ENCODE results near the gene JAK1.

The JAK1 gene

GRCh38 chr1:64857347-64857746, 109.0 kb downstream of the JAK1 start:
- DNase-seq = no peak

- DNase-seq = no peak
Observed at GRCh38 chr1:64856553-64856952, 109.8 kb downstream of the JAK1 start.

GRCh38 chr1:64855557-64855956, 110.8 kb downstream of the JAK1 start:
- no peak for DNase-seq

GRCh38 chr1:64854674-64855073, 111.7 kb downstream of the JAK1 start:
- no peak for DNase-seq

- DNase-seq = no peak
Observed at GRCh38 chr1:64851664-64852063, 114.7 kb downstream of the JAK1 start.

GRCh38 chr1:64850846-64851245, 115.5 kb downstream of the JAK1 start:
- no peak for DNase-seq

GRCh38 chr1:64849942-64850341, 116.4 kb downstream of the JAK1 start:
- no peak for DNase-seq

- no peak for DNase-seq
Observed at GRCh38 chr1:64848803-64849202, 117.5 kb downstream of the JAK1 start.

- DNase-seq = no peak
Observed at GRCh38 chr1:64848136-64848535, 118.2 kb downstream of the JAK1 start.

GRCh38 chr1:64847666-64848065, 118.7 kb downstream of the JAK1 start:
- DNase-seq = no peak

GRCh38 chr1:64846573-64847430, 119.5 kb downstream of the JAK1 start:
- DNase-seq = no peak

GRCh38 chr1:64845831-64846425, 120.4 kb downstream of the JAK1 start:
- DNase-seq = no peak

- no peak for DNase-seq
Observed at GRCh38 chr1:64844609-64845008, 121.7 kb downstream of the JAK1 start.

GRCh38 chr1:64844175-64844574, 122.2 kb downstream of the JAK1 start:
- no peak for DNase-seq

GRCh38 chr1:64843675-64844074, 122.7 kb downstream of the JAK1 start:
- DNase-seq = no peak

GRCh38 chr1:64842224-64842623, 124.1 kb downstream of the JAK1 start:
- no peak for DNase-seq

- no peak for DNase-seq
Observed at GRCh38 chr1:64841330-64842065, 124.9 kb downstream of the JAK1 start.

- DNase-seq = no peak
Observed at GRCh38 chr1:64839732-64840405, 126.5 kb downstream of the JAK1 start.

- DNase-seq = no peak
Observed at GRCh38 chr1:64839261-64839660, 127.1 kb downstream of the JAK1 start.

GRCh38 chr1:64838486-64838885, 127.9 kb downstream of the JAK1 start:
- DNase-seq = no peak

- no peak for DNase-seq
Observed at GRCh38 chr1:64836802-64837201, 129.5 kb downstream of the JAK1 start.

- no peak for DNase-seq
Observed at GRCh38 chr1:64834734-64835133, 131.6 kb downstream of the JAK1 start.

- DNase-seq = no peak
Observed at GRCh38 chr1:64830030-64830651, 136.2 kb downstream of the JAK1 start.

Measured in activated gamma-delta T cell treated with Interleukin-2 at 50 U/mL for 16 hours (primary cell).